Stimulated activated CD4-positive, alpha-beta T cell treated with anti-CD3 and anti-CD28 coated beads, Interleukin-1b, Interleukin-23, amount 100 ng/mL, for 48 hours (primary cell): Measurements from ENCODE around the gene SGO2.
A peak's percentile ranks its signal among the peaks of the same experiment; 100 is the strongest.

ENCODE experiments used
- DNase-seq: peaks from one replicate; pipeline ENCODE4 v3.0.0-alpha.2; 2020

The SGO2 gene, protein sequence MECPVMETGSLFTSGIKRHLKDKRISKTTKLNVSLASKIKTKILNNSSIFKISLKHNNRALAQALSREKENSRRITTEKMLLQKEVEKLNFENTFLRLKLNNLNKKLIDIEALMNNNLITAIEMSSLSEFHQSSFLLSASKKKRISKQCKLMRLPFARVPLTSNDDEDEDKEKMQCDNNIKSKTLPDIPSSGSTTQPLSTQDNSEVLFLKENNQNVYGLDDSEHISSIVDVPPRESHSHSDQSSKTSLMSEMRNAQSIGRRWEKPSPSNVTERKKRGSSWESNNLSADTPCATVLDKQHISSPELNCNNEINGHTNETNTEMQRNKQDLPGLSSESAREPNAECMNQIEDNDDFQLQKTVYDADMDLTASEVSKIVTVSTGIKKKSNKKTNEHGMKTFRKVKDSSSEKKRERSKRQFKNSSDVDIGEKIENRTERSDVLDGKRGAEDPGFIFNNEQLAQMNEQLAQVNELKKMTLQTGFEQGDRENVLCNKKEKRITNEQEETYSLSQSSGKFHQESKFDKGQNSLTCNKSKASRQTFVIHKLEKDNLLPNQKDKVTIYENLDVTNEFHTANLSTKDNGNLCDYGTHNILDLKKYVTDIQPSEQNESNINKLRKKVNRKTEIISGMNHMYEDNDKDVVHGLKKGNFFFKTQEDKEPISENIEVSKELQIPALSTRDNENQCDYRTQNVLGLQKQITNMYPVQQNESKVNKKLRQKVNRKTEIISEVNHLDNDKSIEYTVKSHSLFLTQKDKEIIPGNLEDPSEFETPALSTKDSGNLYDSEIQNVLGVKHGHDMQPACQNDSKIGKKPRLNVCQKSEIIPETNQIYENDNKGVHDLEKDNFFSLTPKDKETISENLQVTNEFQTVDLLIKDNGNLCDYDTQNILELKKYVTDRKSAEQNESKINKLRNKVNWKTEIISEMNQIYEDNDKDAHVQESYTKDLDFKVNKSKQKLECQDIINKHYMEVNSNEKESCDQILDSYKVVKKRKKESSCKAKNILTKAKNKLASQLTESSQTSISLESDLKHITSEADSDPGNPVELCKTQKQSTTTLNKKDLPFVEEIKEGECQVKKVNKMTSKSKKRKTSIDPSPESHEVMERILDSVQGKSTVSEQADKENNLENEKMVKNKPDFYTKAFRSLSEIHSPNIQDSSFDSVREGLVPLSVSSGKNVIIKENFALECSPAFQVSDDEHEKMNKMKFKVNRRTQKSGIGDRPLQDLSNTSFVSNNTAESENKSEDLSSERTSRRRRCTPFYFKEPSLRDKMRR

DNA sequence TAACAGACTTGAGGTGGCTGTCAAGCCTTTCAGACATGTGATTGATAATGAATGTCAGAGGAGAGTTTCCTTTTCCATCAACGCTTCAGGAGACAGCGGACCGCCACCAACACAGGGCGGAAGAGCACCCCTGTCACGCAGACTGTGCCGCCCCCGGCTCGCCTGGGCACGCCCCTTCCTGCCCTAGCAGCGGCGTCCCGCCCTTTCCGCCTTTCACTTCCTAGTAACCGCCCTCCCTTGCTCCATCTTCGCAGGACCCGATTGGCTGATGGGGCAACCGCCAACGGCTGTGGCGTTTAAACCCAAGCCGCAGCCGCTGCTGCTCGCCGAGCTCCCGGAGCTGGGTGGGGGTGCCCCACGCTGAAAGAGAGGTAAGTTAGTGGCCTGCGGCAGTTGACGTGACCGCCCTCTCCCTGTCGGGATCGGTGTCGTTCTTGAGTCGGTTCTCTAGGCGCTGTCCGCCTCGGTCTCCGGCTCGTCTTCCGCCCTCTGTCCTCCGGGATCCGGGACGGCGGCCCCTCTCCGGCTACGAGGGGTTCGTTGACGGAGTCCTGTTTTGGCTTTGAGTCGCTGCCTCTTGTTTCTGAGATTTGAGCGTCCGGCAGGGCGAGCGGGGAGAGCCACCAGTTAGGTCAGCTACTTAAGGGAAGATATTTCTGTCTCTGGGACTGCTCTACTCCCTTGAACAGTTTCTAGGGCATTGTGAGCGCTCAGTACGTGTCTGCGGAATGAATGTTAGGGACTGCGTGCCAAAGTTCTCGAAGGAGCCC is at the start of gene SGO2:
SGO2 (plus strand) TSS at position 326 of the 770 bp plus-strand sequence. CDS start 6,769 bp downstream, outside the sequence.
- peak; percentile 97 for DNase-seq

DNA sequence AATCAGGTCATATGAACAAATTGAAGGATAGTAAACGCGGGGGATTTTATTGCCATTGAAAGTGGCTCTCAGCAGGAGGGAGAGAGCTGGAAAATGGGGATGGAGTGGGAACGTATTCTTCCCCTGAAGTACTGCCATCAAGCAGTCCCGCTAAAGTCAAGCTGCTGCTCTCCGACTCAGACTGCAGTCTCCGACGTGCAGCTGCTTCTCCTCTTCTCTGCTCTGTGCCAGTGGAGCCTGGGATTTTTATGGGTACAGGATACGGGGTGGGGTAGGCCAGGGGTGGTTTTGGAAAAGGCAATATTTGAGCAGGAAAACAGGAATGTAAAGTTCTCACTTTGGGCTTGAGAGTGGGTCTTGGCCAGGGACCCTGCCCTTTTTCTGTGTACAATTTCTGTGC is 49.2 kb upstream of the SGO2 start:
- no peak for DNase-seq

DNA sequence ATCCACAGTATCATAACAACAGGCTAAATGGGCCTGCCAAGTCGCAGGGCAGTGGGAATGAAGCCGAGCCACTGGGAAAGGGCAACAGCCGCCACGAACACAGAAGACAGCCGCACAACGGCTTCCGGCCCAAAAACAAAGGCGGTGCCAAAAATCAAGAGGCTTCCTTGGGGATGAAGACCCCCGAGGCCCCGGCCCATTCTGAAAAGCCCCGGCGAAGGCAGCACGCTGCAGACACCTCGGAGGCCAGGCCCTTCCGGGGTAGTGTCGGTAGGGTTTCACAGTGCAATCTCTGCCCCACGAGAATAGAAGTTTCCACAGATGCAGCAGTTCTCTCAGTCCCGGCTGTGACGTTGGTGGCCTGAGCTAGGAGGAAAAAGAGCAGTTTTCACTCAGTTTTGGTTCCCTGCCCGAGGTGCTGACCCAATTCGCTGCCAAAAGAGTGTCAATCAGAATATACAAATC is 48.3 kb upstream of the SGO2 start:
- DNase-seq, result no peak

DNA sequence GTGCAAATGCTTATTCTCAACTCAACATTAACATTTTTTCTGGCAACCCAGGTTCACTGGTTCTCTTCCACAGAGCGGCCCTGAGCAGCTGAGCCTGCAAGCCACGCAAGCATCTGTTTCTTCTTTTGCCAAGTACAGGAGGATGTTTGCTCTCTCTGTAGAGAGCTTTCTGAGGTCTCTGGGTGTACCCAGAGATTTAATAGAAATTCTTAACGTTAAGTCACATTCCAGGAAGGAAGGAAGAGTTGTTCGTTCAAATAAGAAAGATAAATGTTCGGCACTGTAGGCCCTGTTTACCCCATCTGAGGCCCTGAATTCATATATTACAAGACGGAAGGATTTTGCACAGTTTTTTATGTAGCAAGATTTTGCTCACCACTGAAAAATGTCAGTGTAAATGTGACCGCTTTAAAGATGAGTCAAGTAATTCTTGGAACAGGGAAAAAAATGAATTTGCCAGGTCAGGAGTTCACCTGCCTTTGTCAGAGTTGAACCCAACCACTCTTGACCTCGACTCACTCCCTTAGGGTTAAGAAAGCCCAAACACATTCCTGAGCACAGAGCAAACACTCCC is 46.2 kb upstream of the SGO2 start:
- DNase-seq, result no peak

DNA sequence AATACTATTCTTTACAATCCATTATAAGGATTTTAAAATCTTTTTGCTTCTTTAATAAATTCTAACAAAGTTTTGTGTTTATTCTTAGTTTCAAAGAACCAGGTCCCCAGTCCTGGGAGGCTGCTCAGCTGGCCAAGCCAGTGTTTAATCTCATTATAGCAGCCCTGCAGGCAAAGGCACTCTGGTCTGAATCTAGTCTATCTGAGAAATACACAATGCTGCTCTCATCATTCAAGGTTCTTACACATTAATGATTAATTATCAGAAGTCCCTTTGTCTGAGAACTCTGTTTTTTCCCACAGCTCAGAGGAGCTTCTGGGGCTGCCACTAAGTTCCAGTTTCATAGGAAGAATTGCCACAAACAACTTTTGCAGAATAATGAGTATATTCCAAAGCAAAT is 43.8 kb upstream of the SGO2 start:
- no peak for DNase-seq

DNA sequence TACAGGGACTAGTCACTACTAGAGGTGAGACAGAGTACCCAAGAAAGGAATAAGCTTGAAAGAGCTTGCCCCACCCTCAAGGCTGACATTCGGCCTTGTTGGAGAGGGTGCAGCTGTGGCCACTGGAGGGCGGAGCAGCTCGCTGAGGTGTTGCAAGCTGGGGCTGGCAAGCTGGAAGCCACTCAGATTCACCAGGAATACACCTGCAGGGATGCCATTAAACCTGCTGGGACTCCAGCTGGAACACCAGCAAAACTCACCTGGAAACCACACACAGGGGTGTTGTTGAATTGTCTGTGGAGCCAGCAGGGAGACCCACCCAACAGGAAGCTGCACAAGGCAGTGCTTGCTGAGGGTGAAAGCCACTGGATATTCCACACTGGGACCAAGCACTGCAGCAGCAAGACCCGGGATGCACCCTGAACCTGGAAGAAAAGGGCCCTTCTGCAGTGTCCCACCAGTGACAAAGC is 42.2 kb upstream of the SGO2 start:
- peak; percentile 58 for DNase-seq

DNA sequence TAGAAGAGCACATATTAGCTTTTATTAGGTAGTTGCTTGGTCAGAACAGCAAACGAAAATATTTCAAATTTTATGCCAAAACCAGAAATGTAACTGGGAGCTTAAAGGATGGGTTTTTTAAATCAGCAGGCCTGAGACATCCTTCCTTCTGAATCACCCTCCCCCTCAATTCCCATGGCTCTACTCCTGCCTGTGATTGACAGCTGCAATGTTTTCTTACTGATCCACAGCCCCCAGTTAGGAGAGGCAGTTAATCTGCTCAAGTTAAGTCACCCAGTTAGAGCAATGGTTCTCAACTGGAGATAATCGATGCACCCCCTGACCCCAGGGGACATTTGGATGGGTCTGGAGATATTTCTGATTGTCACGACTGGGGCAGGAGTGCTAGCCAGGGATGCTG is 41.1 kb upstream of the SGO2 start:
- no peak for DNase-seq

DNA sequence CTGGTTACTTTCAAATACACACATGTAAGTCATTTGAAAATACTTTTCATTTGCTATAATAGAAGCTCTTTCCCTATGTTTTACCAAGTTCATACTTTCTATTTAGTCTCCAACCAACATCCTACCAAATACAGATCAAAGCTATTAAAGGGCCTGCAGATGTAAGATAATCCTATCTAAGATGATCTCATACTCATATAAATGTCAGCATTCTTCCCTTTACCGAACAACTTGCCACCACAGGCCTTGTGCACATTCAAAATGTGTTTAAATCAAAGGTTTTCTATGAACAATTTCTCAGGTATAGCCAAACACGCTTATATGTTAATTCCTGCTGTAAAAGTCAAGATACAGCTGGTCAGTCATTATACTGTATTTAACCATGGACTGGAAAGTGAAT is 39.5 kb upstream of the SGO2 start:
- no peak for DNase-seq

DNA sequence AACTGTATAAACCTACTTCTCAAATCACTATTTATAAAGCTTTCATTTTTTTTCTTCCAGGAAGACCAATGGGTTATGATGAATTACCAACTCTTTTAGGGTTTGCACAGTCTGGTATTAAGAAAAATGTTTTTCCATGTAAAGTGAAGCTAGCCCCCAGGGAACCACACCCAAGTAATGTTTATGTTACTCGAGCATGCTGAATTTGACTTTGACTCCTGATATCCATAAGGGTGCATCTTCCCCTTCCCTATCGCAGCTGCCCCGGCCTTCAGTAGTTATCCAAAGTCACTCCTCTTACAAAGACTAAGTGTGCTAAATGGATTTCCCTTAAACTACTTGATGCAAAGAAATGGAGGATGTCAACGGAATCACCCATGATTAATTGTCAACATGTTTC is 37.8 kb upstream of the SGO2 start:
- no peak for DNase-seq

DNA sequence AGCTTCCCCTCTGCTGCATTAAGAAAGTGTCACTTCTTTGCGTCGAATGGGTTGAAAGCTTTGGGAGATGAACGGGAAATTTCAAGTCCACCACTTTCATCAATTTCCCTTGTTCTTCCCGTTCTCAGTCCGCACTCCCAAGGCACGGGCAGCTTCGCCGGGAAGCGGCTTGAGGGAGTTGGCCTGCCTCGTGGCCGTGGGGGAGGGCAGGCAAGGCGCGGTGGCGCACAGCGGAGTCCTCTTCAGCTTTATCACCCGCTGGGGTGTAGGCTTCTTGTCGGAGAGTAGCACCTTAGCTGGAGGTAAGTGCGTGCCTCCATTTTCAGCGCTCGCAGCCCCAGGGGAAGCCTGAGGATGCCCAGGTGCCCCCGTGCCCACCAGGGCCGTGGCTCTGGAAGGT is 36.0 kb upstream of the SGO2 start:
- no peak for DNase-seq

DNA sequence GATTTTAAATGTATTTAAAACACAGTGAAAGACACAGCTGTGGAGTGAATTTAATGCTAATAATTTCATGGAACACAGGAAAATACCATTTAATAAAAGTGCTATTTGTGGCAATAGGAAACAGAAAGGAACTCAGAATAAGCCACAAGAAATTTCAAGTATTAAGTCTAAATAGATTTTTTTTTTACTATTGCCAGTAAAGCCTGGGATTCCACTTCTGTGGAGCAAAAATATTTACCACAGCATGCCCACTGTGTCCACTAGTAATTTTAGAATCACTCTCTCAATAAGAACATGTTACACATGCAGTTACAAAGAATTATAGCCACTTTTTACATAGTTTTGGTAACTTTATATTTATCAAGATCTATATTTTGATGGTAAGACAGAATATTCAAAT is 33.4 kb upstream of the SGO2 start:
- no peak for DNase-seq

DNA sequence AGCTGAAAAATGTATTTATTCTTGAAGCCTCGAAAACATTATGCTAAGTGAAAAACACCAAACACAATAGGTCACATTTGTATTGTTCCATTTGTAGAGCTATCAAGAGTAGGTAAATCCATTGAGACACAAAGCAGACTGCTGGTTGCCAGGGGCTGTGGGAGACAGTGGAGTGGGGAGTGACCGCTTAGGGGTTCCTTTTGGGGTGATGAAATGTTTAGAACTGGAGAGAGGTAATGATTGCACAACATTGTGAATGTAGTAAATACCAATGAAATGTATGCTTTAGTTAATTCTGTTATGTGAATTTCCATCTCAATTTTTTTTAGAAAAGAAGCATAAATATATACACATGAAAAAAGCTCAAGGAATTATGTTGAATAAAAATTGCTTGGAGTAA is 32.0 kb upstream of the SGO2 start:
- no peak for DNase-seq

DNA sequence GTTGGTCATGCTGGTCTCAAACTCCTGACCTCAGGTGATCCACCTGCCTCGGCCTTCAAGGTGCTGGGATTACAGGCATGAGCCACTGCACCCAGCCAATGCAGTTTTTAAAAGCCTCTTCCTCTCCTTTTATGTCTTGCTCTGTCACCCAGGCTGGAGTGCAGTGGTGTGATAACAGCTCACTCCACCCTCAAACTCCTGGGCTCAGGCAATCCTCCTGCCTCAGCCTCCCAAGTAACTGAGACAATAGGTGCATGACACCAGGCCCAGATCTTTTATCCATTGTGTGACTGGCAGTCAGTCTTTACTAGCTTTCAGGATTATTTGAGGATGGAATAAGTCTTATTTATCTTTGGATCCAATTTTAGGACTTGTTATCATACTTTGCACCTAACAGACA is 29.3 kb upstream of the SGO2 start:
- DNase-seq, result no peak

DNA sequence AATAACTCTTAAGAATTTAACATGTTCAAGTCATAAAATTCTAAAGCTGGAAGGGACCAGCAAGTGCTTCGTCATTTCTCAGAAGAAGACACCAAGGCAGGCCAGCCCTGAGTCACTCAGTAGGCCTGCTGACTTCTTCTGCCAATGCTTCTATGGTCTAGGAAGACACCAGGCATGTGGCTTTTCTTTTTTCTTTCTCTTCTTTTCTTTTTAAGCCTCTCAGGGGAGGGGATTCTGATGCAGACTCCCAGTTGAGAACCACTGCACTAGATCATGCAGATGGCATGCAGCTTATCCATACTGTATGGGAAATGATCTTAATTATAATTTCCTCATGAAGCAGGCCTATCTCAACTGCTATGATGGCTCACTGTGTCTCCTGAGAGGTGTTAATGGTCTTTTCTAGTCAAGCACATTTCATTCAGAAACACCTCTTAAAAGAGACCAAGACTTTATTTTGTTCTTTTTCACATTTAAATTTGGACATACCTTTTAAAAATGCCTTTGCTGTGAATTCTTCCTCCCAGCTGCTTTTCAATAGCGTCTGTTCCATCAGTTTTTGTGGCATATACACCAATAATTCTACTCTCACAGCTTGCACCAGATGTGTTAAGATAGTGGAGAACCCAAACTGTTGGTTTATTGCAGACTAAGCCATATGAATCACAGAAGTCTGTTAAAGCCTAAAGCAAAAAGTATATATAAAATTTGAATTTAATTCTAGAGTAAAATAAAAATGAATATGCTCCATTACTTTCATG is 27.4 kb upstream of the SGO2 start:
- no peak for DNase-seq

DNA sequence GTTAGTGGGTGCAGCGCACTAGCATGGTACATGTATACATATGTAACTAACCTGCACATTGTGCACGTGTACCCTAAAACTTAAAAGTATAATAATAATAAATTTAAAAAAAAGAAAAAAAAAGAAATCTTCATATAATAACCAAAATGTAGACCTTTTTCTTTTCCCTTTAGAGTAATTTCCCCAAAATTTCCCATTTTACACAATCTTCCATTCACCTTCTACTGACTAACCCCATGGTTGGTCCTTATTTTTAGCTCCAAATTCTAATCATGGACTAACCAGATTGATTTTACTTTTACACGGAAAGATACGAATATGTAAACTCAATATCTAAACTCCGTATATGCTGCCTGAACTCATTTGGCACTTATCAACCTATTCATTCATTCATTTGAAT is 23.8 kb upstream of the SGO2 start:
- DNase-seq, result no peak

DNA sequence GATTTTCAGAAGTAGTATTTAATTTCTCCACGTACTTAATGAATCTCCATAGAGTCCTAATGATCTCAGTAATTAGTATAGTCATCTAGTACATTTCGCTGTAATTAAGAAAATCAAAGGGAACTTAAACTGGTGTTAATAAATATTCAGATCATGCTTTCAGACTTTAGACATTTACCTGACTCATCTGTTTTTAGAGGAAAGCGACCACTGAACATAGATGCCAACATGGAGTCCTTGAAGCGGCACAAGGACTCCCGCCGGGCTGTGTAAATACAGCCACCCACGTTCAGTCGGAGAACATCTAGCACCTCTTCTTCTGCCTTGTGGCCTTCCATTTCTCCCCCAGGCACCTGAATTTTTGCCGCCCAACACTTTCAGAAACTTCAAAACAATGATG is 19.3 kb upstream of the SGO2 start:
- no peak for DNase-seq

DNA sequence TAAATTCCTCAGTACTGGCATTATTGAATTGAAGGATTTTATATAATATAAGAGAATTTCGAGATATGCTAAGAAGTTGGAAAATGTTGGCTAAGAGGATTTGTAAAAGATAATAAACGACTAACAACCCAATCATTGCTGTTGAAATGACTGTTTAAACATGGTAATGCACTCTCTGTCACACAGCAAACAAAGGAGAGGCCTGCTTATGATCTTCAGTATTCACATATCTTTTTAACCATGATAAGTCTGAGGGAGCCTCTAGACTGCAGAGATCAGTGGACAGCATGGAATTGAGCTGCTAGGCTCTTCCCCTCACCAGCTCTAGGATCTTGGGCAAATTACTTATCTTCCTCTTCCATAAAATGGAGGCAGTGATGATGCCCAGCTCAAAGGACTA is 18.8 kb upstream of the SGO2 start:
- no peak for DNase-seq

DNA sequence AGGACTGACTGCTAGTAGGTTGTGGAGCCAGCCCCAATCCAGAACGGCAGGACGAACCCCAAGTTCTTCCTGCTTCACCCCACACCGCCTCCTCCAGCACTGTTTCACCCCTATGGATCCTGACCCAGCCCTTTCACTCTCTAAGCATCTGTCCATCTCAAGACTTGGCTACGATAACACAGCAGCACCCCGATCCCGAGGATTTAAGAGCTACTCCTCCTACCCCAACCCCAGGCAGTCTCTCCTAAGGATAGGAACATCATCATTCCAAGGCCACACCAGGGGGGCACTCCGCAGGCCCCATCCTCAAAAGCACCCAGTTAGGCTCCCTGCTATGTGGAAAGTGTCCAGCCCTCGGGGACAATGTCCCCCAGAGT is 16.8 kb upstream of the SGO2 start:
- DNase-seq, result peak; percentile 5

DNA sequence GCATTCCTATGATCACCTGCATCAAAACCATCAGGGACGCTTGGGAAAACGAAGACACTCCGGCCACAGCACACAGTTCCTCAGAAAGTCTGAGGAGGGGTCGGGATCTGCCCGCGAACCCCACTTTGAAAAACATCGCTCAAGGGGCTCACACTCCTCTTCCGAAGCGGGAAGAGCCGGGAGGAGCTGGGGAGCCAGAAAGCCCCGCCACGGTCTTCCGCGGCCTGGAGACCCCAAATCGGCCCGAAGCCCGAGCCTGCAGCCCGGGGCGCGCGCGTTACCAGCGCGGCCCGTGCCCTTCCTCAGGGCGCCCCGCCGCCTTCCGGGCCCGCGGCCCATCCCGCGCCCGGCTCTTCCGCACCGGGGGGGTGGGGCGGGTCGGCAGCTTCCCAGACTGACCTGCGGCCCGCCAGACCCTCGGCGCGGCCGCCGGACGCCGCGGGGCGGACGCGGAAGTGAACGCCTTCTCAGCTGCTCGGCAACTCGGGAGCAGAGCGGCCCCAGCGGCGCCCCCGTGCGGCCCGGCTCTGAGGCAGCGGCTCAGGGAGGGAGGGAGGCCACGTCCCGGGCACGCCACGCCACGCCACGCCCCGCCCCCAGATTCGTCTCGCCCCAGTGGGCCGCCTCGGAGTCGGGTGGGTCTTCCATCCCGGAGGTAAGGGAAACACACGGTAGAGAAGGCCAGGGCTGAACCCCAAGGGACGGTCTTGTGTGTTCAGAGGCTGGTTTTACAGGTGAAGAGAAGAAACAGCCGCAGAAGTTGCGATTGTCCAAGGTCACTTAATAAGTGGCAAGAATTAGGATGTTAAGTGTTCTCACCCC is 16.2 kb upstream of the SGO2 start, which contains the start of gene KCTD18:
KCTD18 (minus strand) TSS at position 457 of the 822 bp plus-strand sequence. CDS start 3,052 bp downstream, outside the sequence.
- DNase-seq, result peak; percentile 89

DNA sequence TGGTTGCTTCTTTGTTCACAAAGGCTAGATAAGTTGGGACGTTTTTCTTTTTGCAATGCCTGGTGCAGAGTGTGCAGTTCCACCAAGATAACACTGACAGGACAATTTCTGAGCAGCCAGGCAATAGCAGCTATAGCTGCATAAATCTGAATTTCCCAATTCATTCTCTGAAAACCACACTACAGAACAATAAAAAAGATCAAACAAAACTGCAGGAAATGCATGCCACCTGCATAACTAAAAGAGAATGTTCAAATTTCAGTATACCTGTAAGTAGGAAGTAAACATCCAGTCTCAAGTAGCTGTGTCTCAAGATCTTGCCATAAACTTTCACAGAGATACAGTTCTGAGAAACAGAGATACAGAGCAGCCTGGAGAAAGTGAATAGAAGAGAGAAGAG is 10.9 kb upstream of the SGO2 start:
- DNase-seq, result no peak
